ENCODE results near the gene TERB1. TPM values are rescaled to one million over a fixed set of nuclear protein-coding genes. Genes with fewer than 3 reads are reported as not detected.

Gene TERB1
- total RNA-seq, 2 donors from 2014 or later = not detected

DNA sequence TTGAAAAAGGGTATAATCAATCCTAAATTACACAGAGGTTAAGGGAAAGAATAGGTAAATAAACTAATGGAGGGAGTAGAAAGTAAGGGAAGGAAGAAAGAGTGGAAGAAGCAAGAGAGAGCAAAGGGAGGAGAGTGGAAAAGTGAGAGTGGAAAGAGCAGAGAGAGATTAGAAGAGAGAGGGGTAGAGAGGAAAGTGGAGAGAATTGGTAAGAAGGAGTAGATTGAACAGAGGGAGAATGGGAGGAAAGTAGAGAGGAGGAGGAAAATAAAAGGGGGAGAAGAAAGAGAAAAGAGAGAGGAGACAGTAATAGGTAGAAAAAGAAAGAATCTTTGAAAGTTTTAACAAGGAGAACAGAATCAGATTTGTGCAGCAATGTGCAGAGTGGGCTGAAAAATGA, 24.9 kb downstream of the TERB1 start:
- no peak for DNase-seq (ENCODE audit: low spot score)
- Histone ChIP-seq H3K36me3 (no peaks in the 10 kb centered on the region), H3K27me3 (no peaks in the 10 kb centered on the region), H3K27ac (no peak overlapping the region), H3K9me3 (no peaks in the 10 kb centered on the region), H3K4me1 (no peaks in the 10 kb centered on the region), H3K4me3 (no peak overlapping the region)
- TF ChIP-seq, protein P1, sequence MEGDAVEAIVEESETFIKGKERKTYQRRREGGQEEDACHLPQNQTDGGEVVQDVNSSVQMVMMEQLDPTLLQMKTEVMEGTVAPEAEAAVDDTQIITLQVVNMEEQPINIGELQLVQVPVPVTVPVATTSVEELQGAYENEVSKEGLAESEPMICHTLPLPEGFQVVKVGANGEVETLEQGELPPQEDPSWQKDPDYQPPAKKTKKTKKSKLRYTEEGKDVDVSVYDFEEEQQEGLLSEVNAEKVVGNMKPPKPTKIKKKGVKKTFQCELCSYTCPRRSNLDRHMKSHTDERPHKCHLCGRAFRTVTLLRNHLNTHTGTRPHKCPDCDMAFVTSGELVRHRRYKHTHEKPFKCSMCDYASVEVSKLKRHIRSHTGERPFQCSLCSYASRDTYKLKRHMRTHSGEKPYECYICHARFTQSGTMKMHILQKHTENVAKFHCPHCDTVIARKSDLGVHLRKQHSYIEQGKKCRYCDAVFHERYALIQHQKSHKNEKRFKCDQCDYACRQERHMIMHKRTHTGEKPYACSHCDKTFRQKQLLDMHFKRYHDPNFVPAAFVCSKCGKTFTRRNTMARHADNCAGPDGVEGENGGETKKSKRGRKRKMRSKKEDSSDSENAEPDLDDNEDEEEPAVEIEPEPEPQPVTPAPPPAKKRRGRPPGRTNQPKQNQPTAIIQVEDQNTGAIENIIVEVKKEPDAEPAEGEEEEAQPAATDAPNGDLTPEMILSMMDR (IDR thresholded peaks at IDR 0.05) = no peak

DNA sequence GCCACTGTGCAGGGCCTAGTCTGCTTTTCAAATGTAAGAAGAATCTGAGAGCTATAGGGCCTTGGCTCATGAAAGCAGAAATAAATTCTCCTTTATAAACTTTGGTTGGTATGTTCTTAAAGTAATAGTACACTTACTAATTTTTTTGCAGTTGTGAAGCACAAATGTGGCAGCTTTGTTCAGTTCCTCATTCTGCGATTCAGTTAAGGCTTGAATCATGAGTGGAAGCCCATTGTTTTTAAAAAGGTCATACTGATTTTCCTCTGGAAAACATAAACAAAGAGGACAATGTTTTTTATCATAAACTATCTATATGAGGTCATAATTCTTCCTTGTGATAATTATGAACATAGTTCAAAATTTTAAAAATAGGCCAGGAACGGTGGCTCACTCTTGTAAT, 26.4 kb downstream of the TERB1 start:
- TF ChIP-seq, protein P1 (IDR thresholded peaks at IDR 0.05) = no peak
- H3K4me3 ChIP-seq = no peak overlapping the region
- no peaks in the 10 kb centered on the region for H3K4me1 ChIP-seq
- no peak for DNase-seq (ENCODE audit: low spot score)
- H3K9me3 ChIP-seq = no peaks in the 10 kb centered on the region
- no peaks in the 10 kb centered on the region for H3K27me3 ChIP-seq
- no peaks in the 10 kb centered on the region for H3K36me3 ChIP-seq
- no peak overlapping the region for H3K27ac ChIP-seq

DNA sequence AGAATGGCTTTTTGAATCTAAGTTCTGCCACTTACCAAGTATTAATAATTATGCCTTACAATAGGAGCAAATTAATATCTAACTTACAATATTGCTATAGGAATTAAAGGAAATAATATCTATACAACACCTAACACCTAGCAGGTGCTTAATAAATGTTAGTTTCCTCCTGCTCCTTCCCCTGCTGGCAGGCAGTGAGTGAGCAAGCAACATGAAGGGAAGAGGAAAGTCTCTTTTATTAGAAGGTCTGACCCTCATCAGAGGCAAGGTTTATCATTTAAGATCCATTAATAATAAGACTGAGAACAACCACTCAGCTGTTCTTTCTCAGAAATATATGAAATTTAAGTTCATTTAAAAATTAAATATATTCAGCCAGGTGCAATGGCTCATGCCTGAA, 43.3 kb downstream of the TERB1 start:
- Histone ChIP-seq H3K27ac (no peak overlapping the region), H3K27me3 (no peaks in the 10 kb centered on the region), H3K4me1 (no peaks in the 10 kb centered on the region), H3K4me3 (no peak overlapping the region), H3K36me3 (no peaks in the 10 kb centered on the region), H3K9me3 (no peaks in the 10 kb centered on the region)
- TF ChIP-seq, protein P1 (IDR thresholded peaks at IDR 0.05) = no peak
- no peak for DNase-seq (ENCODE audit: low spot score)

DNA sequence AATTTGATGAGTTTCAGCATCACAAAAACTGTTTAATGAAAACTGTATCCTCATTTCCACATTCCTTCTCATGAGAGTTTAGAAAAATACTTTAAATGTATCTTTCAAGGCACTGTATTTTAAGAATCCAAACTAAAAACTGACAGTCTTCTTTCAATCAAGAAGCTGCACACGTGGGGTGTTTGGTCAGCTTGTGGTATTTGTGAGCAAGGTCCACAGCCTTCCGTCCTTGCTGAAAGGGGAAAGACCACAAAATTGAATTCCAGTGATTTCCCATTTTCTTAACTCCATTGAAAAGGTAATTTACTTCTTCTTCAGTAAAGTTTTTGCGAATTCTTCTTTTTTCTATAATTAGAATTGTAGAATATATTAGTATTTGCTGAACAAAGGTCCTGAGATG, 46.6 kb downstream of the TERB1 start:
- Histone ChIP-seq H3K36me3 (no peaks in the 10 kb centered on the region), H3K9me3 (no peaks in the 10 kb centered on the region), H3K27ac (no peak overlapping the region), H3K4me3 (no peak overlapping the region), H3K4me1 (peaks cover 0 to 13% of the 10 kb centered on the region in 2 donors), H3K27me3 (no peaks in the 10 kb centered on the region)
- TF ChIP-seq, protein P1 (IDR thresholded peaks at IDR 0.05) = no peak
- no peak for DNase-seq (ENCODE audit: low spot score)

DNA sequence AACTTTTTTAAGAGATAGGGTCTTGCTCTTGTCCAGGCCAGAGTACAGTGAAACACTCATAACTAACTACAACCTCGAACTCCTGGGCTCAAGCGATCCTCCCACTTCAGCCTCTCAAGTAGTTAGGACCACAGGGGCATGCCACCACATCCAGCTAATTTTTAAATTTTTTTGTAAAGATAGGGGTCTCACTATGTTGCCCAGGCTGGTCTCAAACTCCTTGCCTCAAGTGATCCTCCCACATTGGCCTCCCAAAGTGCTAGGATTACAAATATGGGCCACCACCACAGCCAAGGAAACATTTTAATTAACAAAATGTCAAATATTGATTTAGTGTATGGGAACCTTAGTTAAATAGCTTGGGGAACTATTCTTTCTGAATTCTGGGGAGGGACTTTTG, 47.2 kb downstream of the TERB1 start:
- Histone ChIP-seq H3K4me1 (peaks cover 0 to 19% of the 10 kb centered on the region in 2 donors), H3K4me3 (no peak overlapping the region), H3K27me3 (no peaks in the 10 kb centered on the region), H3K27ac (no peak overlapping the region), H3K9me3 (no peaks in the 10 kb centered on the region), H3K36me3 (no peaks in the 10 kb centered on the region)
- TF ChIP-seq, protein P1 (IDR thresholded peaks at IDR 0.05) = no peak
- no peak for DNase-seq (ENCODE audit: low spot score)

DNA sequence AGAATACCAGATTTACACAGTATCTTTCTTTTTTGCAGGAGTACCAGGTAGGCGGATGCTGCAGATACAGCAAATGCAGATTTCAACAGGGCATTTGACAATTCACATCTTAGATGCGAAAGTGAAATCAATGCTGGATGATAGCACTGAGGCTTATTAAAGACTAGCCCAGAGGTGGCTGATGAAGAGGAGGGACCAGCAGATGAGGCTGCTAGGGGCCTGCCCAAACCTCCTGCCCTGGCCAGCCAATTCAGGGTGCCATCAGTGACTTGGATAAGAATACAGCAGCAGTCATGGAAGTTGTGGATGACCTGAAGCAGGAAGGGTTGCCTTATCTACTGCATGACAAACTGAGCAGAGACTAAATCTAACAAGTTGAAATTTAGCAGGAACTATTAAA, 48.4 kb downstream of the TERB1 start:
- TF ChIP-seq, protein P1 (IDR thresholded peaks at IDR 0.05) = no peak
- Histone ChIP-seq H3K27ac (no peak overlapping the region), H3K4me1 (peaks cover 0 to 20% of the 10 kb centered on the region in 2 donors), H3K9me3 (no peaks in the 10 kb centered on the region), H3K36me3 (peaks cover 6% of the 10 kb centered on the region), H3K27me3 (no peaks in the 10 kb centered on the region), H3K4me3 (no peak overlapping the region)
- no peak for DNase-seq (ENCODE audit: low spot score)
